PC-9 (cell line): ENCODE data around the gene CLASP1.

ENCODE experiments used
- EZH2 ChIP-seq: fragments of 200-600 bp; sonication (generic); IDR thresholded peaks from 2 replicates; pipeline ENCODE4 v1.8.0; 2017; ENCODE audit warnings: antibody characterized with exemption, low read depth
- TF ChIP-seq, protein P1 (sequence below): fragments of 200-600 bp; sonication (generic); conservative IDR thresholded peaks from 2 replicates; pipeline ENCODE4 v1.6.1; 2017; ENCODE audit warnings: mixed run types, antibody characterized with exemption, mild to moderate bottlenecking, moderate library complexity

DNA sequence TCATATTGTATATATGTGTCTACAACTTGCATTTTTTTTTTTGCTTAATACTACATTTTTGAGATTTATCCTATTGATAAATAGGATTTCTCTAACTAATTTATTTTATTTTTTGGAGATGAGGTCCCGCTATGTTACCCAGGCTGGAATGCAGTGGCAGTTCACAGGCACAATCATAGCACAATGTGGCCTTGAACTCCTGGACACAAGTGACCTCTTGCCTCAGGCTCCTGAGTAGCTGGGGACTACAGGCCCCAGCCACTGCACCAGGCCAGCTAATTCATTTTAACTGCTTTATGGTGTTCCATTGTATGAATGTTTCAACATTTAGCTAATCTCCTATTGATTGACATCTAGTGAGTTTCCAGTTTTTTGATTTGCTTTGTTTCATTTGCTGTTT, 16.8 kb upstream of the CLASP1 start:
- TF ChIP-seq, protein P1, sequence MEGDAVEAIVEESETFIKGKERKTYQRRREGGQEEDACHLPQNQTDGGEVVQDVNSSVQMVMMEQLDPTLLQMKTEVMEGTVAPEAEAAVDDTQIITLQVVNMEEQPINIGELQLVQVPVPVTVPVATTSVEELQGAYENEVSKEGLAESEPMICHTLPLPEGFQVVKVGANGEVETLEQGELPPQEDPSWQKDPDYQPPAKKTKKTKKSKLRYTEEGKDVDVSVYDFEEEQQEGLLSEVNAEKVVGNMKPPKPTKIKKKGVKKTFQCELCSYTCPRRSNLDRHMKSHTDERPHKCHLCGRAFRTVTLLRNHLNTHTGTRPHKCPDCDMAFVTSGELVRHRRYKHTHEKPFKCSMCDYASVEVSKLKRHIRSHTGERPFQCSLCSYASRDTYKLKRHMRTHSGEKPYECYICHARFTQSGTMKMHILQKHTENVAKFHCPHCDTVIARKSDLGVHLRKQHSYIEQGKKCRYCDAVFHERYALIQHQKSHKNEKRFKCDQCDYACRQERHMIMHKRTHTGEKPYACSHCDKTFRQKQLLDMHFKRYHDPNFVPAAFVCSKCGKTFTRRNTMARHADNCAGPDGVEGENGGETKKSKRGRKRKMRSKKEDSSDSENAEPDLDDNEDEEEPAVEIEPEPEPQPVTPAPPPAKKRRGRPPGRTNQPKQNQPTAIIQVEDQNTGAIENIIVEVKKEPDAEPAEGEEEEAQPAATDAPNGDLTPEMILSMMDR, result no peak
- TF ChIP-seq EZH2, result no peak
